ENCODE data around the gene RXRA.

The RXRA gene

GRCh38 chr9:134340475-134341160, 14.4 kb downstream of the RXRA start:
- no peak for DNase-seq

GRCh38 chr9:134341306-134341705, 15.1 kb downstream of the RXRA start:
- DNase-seq: no peak

- no peak for DNase-seq
These were observed 15.9 kb downstream of the RXRA start for GRCh38 chr9:134341929-134342745.

GRCh38 chr9:134342746-134343115, 16.5 kb downstream of the RXRA start:
- no peak for DNase-seq

- DNase-seq: no peak
These were observed 17.4 kb downstream of the RXRA start for GRCh38 chr9:134343637-134344036.

- peak; percentile 54 for DNase-seq
These were observed 18.0 kb downstream of the RXRA start for GRCh38 chr9:134344068-134344799.

- no peak for DNase-seq
These were observed 18.6 kb downstream of the RXRA start for GRCh38 chr9:134344800-134345310.

- DNase-seq: no peak
These were observed 19.5 kb downstream of the RXRA start for GRCh38 chr9:134345737-134346136.

GRCh38 chr9:134346151-134346550, 19.9 kb downstream of the RXRA start:
- no peak for DNase-seq

GRCh38 chr9:134346840-134347583, 20.8 kb downstream of the RXRA start:
- DNase-seq: no peak

GRCh38 chr9:134347996-134348395, 21.7 kb downstream of the RXRA start:
- DNase-seq: no peak

GRCh38 chr9:134348404-134349155, 22.3 kb downstream of the RXRA start:
- no peak for DNase-seq

- DNase-seq: no peak
These were observed 23.7 kb downstream of the RXRA start for GRCh38 chr9:134349936-134350335.

- no peak for DNase-seq
These were observed 24.2 kb downstream of the RXRA start for GRCh38 chr9:134350416-134350994.

GRCh38 chr9:134351606-134352176, 25.4 kb downstream of the RXRA start:
- no peak for DNase-seq

GRCh38 chr9:134352247-134352933, 26.1 kb downstream of the RXRA start:
- no peak for DNase-seq

- DNase-seq: no peak
These were observed 27.3 kb downstream of the RXRA start for GRCh38 chr9:134353539-134353938.

- no peak for DNase-seq
These were observed 28.9 kb downstream of the RXRA start for GRCh38 chr9:134355158-134355557.

GRCh38 chr9:134355561-134356279, 29.5 kb downstream of the RXRA start:
- DNase-seq: no peak
